ENCODE results near the gene NCAN. TPM values are rescaled to one million over a fixed set of nuclear protein-coding genes. Genes with fewer than 3 reads are reported as not detected.
"Not testable (repeated sequence)": the region's sequence is repeated elsewhere in the genome, so short reads cannot be mapped to it uniquely, and the experiment has no call there.

NCAN gene
- total RNA-seq, 1 experiment from 2014 or later: not detected

GRCh38 chr19:19215792-19216191 is 4.0 kb downstream of the NCAN start:
- in situ Hi-C loops (cut with HindIII; ENCODE audit: low pct_unique_long_range_greater_than_20kb, low sequenced_read_pairs): no loop called here
- no peak for DNase-seq (ENCODE audit: low read depth)

- in situ Hi-C loops (cut with HindIII; ENCODE audit: low pct_unique_long_range_greater_than_20kb, low sequenced_read_pairs): no loop called here
- DNase-seq (ENCODE audit: low read depth): peak; percentile 37
Observed at GRCh38 chr19:19217099-19217498, 5.3 kb downstream of the NCAN start.

- in situ Hi-C loops (cut with HindIII; ENCODE audit: low pct_unique_long_range_greater_than_20kb, low sequenced_read_pairs): no loop called here
- no peak for DNase-seq (ENCODE audit: low read depth)
Observed at GRCh38 chr19:19218911-19219310, 7.2 kb downstream of the NCAN start.

GRCh38 chr19:19221000-19221399 is 9.2 kb downstream of the NCAN start:
- in situ Hi-C loops (cut with HindIII; ENCODE audit: low pct_unique_long_range_greater_than_20kb, low sequenced_read_pairs); DNase-seq (ENCODE audit: low read depth): not testable (repeated sequence)

- no peak for DNase-seq (ENCODE audit: low read depth)
- in situ Hi-C loops (cut with HindIII; ENCODE audit: low pct_unique_long_range_greater_than_20kb, low sequenced_read_pairs): no loop called here
Observed at GRCh38 chr19:19223060-19223459, 11.3 kb downstream of the NCAN start.

- no peak for DNase-seq (ENCODE audit: low read depth)
- in situ Hi-C loops (cut with HindIII; ENCODE audit: low pct_unique_long_range_greater_than_20kb, low sequenced_read_pairs): no loop called here
Observed at GRCh38 chr19:19223636-19224035, 11.9 kb downstream of the NCAN start.

- in situ Hi-C loops (cut with HindIII; ENCODE audit: low pct_unique_long_range_greater_than_20kb, low sequenced_read_pairs): no loop called here
- DNase-seq (ENCODE audit: low read depth): no peak
Observed at GRCh38 chr19:19224150-19224851, 12.5 kb downstream of the NCAN start.

- in situ Hi-C loops (cut with HindIII; ENCODE audit: low pct_unique_long_range_greater_than_20kb, low sequenced_read_pairs): no loop called here
- DNase-seq (ENCODE audit: low read depth): peak; percentile 83
Observed at GRCh38 chr19:19224852-19225494, 13.2 kb downstream of the NCAN start.

GRCh38 chr19:19226204-19226603 is 14.4 kb downstream of the NCAN start:
- no peak for DNase-seq (ENCODE audit: low read depth)
- in situ Hi-C loops (cut with HindIII; ENCODE audit: low pct_unique_long_range_greater_than_20kb, low sequenced_read_pairs): no loop called here

- in situ Hi-C loops (cut with HindIII; ENCODE audit: low pct_unique_long_range_greater_than_20kb, low sequenced_read_pairs): no loop called here
- DNase-seq (ENCODE audit: low read depth): no peak
Observed at GRCh38 chr19:19226663-19227062, 14.9 kb downstream of the NCAN start.

DNA sequence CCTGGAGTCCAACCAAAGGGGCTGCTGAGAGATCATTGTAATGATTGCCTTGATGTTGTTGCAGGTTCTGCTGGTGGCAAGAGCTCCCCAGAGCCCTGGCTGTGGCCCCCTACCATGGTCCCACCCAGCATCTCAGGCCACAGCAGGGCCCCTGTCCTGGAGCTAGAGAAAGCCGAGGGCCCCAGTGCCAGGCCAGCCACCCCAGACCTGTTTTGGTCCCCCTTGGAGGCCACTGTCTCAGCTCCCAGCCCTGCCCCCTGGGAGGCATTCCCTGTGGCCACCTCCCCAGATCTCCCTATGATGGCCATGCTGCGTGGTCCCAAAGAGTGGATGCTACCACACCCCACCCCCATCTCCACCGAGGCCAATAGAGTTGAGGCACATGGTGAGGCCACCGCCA is 15.5 kb downstream of the NCAN start:
- no peak for DNase-seq (ENCODE audit: low read depth)
- in situ Hi-C loops (cut with HindIII; ENCODE audit: low pct_unique_long_range_greater_than_20kb, low sequenced_read_pairs): no loop called here

- in situ Hi-C loops (cut with HindIII; ENCODE audit: low pct_unique_long_range_greater_than_20kb, low sequenced_read_pairs): no loop called here
Observed at GRCh38 chr19:19229701-19230100, 17.9 kb downstream of the NCAN start.

DNA sequence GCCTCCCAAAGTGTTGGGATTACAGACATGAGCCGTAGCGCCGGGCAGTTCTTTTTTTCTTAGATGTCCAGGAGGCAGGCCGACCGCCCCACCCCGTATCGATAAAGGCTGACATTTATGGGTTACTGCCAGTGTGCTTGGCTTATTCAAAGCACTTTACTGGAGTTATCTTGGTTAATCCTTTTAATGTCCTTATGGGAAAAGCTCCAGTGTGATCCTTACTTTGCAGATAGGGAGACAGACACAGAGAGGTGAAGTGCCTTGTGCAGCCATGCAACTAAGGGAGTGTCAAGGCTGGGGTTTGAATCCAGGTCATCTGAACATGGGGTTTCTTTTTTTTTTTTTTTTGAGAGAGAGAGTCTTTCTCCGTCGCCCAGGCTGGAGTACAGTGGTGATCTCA is 19.2 kb downstream of the NCAN start:
- no peak for DNase-seq (ENCODE audit: low read depth)
- in situ Hi-C loops (cut with HindIII; ENCODE audit: low pct_unique_long_range_greater_than_20kb, low sequenced_read_pairs): no loop called here

More at GRCh38 chr19:19229701-19230100, 17.9 kb downstream of the NCAN start:
- no peak for DNase-seq (ENCODE audit: low read depth)

- in situ Hi-C loops (cut with HindIII; ENCODE audit: low pct_unique_long_range_greater_than_20kb, low sequenced_read_pairs): no loop called here
- no peak for DNase-seq (ENCODE audit: low read depth)
Observed at GRCh38 chr19:19232261-19232721, 20.5 kb downstream of the NCAN start.

DNA sequence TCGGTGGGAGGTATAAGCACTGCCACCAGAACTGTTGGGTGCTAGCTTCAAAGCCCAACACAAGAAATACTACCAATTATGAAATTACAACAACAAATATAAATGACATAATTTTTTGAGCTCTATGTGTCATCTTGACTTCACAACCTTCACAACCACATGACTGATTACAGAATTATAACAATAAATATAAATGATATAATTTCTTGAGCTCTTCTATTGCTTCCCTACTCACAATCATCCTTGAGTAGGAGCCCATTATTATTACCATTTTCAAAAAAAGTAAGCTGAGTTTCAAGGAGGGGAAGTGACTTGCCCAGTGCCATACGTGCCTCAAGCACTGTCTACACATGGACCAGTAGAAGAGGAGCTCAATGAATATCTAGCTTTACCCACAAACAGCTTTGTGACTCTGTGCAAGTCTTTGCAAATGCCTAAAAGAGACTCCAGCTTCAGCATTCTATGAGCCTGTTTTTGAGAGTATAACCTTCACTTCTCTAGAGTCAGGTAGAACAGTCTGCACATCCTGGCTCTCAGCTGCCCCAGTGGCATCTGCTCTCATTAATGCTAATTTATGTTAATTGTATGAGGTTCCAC is 22.6 kb downstream of the NCAN start:
- in situ Hi-C loops (cut with HindIII; ENCODE audit: low pct_unique_long_range_greater_than_20kb, low sequenced_read_pairs): no loop called here
- DNase-seq (ENCODE audit: low read depth): no peak

GRCh38 chr19:19236173-19236572 is 24.4 kb downstream of the NCAN start:
- in situ Hi-C loops (cut with HindIII; ENCODE audit: low pct_unique_long_range_greater_than_20kb, low sequenced_read_pairs): no loop called here
- no peak for DNase-seq (ENCODE audit: low read depth)

GRCh38 chr19:19238126-19238894 is 26.6 kb downstream of the NCAN start:
- DNase-seq (ENCODE audit: low read depth): no peak
- in situ Hi-C loops (cut with HindIII; ENCODE audit: low pct_unique_long_range_greater_than_20kb, low sequenced_read_pairs): no loop called here

DNA sequence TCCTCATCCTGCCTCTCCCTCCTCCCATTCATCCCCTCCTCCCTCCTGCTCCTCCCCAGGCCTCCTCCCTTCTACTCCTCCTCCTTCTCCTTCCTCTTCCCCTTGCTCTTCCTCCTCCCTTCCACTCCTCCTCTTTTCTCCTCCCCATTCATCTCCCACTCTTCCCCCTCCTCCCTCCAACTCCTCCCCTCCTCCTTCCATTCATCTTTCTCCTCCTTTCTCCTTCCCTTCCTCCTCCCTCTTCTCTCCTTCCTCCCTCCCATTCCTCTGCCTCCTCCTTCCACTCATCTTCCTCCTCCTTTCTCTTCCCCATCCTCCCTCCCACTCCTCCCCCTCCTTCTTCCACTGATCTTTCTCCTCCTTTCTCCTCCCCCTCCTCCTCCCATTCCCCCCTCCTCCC is 27.9 kb downstream of the NCAN start:
- no peak for DNase-seq (ENCODE audit: low read depth)
- in situ Hi-C loops (cut with HindIII; ENCODE audit: low pct_unique_long_range_greater_than_20kb, low sequenced_read_pairs): no loop called here

GRCh38 chr19:19240476-19240875 is 28.7 kb downstream of the NCAN start:
- DNase-seq (ENCODE audit: low read depth): no peak
- in situ Hi-C loops (cut with HindIII; ENCODE audit: low pct_unique_long_range_greater_than_20kb, low sequenced_read_pairs): no loop called here
